DMS53 treated with DMSO at 0.1 percent for 48 hours (cell line): ENCODE measurements around the gene OR51L1.

Experiments used
- DNase-seq: peaks from one replicate; lab custom pipeline; 2025; ENCODE audit not compliant: unreplicated experiment; lab: John Stamatoyannopoulos, UW

The OR51L1 gene

GRCh38 chr11:5046754-5047330 is 52.2 kb downstream of the OR51L1 start:
- DNase-seq = no peak
